HG03575 (cell line): ENCODE measurements around the gene OR5AN1.
A peak's percentile ranks its signal among the peaks of the same experiment; 100 is the strongest.
"Not testable (repeated sequence)": the region's sequence is repeated elsewhere in the genome, so short reads cannot be mapped to it uniquely, and the experiment has no call there.

Experiments used
- ATAC-seq: cut with Tn5 transposase; IDR thresholded peaks from one replicate; pipeline ENCODE4 v1.9.1; 2021; ENCODE audit not compliant: unreplicated experiment, insufficient number of reproducible peaks, low FRiP score; ENCODE audit errors: extremely low read depth

OR5AN1 gene

GRCh38 chr11:59358595-59358994, at the start of gene OR5AN1:
TSS of gene OR5AN1 (plus strand) at chr11:59358895. CDS start at chr11:59364459, 5,564 bp downstream.
- no peak for ATAC-seq

- ATAC-seq, result no peak
These were observed 23.7 kb upstream of the OR5AN1 start for GRCh38 chr11:59335001-59335400.

DNA sequence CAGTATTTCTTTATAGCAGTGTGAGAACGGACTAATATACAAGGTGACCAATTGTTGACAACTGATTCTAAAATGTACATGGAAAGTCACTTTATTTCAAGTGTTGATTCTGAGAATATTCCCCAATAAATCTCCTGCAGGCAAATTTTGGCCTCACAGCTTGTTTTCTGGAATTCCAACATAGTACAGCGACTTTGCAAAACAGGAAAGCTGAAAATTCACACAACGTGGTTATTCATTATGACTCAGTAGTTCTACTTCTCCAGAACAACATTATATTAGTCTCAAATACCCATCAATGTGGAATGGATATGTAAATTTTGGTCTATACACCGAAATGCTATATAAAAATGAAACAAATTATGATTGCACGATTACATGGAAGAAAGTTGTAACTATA, 22.5 kb upstream of the OR5AN1 start:
- no peak for ATAC-seq

DNA sequence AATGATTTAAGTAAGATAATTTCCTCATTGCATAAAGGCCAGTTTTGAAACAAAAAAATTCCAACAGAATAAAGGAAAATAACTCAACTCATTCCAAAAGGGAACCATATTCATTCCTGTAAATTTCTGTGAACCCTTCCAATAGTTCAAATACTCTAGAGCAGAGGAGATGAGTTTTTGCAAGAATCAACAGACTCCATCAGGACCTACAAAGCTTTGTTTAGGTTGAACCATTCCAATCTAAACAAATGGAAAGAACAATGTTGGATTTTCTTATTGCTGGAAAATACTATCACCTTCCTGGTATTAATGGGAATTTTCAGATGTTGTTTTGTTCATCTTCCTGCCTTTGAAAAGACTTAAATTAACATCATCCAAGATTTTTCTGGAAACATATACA, 21.8 kb upstream of the OR5AN1 start:
- ATAC-seq, result no peak

DNA sequence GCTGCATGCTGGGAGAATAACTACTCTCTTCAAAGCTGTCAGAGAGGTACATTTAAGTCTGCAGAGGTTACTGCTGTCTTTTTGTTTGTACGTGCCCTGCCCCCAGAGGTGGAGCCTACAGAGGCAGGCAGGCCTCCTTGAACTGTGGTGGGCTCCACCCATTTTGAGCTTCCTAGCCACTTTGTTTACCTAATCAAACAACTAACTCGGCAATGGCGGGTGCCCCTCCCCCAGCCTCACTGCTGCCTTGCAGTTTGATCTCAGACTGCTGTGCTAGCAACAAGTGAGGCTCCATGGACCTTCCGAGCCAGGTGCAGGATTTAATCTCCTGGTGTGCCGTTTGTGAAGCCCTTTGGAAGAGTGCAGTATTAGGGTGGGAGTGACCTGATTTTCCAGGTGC, 9.0 kb upstream of the OR5AN1 start:
- ATAC-seq, result not testable (repeated sequence)

DNA sequence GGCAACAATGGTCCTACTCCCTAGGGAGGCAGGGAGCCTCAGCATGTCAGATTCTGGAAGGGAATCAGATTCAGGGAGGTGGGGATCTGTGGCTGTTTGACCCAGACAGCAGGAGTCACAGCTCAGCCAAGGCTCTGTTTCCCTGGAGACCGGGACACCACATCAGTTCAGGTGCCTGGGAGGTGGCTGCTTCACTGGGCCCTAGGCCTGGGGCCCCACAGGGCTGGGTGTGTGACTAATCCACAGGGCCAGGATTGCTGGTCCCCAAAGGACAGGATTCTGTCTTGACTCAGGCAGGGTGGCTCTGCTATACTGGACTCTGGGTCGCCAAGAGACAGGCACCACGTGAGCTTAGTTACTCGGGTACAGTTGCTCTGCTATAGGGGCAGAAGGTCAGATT, 3.5 kb upstream of the OR5AN1 start:
- no peak for ATAC-seq

DNA sequence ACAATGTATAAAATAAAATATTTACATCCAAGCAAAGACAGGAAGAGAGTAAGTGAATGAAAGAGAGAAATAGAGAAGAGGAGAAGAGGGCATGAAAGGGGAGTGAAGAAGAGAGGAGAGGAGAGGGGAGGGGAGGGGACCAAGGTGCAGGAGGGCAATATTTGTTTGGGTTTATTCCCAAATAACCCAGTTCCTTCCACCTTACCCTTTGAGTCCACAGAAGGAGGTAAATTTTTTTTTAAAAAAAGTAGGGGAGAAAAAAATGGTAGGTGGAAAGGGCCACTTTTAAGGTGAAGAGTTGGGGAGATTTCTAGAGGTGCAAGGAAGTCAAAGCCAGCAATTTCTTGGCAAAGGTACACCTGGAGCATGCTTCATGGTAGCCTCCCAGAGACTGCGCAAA, 2.1 kb upstream of the OR5AN1 start:
- ATAC-seq, result no peak

DNA sequence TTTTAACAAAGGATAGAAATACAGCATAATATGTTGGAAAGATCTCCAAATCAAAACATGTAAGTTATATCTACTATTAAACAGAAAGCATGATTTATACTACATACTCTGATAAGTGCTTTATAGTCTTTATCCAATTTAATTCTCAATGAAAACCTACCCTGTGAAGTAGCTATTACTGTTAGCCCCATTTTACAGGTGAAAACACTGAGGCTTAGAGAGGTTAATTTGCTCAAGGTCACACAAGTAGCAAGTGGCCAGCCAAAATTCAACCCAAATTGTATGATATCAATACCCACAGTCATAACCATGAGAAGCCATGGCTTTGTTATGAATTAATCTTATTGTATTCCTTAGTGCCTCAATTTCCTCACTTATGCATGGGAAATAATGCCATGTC, 675 bp upstream of the OR5AN1 start:
- ATAC-seq, result no peak

- no peak for ATAC-seq
These were observed 6.7 kb downstream of the OR5AN1 start for GRCh38 chr11:59365232-59366018.

GRCh38 chr11:59368238-59369022, 9.7 kb downstream of the OR5AN1 start:
- ATAC-seq, result no peak

- ATAC-seq, result not testable (repeated sequence)
These were observed 13.6 kb downstream of the OR5AN1 start for GRCh38 chr11:59372324-59372723.

DNA sequence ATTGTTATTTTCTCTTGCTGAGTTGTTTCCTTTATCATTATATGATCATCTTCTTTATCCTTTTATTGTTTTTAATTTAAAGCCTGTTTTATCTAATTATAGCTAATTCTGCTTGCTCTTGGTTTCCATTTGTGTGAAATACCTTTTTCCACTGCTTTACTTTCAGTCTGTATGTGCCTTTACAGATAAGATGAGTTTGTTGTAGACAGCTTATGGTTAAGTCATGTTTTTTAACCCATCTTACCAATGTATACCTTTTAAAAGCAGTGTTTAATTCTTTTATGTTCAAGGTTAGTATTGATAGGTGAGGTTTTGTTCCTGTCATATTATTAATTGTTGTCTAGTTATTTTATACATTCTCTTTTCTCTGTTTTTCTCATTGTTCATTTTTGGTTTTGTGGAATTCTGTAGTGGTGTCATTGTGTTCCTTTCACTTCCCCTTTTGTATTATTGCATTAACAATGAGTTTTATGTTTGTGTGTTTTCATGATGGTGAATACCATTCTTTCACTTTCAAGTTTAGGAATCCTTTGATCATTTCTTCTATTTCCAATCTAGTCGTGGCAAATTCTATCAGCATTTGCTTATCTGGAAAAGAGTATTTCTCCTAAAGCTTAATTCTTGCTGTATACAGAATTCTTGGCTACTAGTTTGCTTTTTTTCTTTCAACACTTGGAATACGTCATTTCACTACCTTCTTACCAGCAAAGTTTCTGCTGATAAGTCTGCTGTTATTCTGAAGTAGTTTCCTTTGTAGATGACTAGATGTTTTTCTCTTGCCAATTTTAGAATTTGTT, 21.8 kb downstream of the OR5AN1 start:
- peak; percentile 96 for ATAC-seq

DNA sequence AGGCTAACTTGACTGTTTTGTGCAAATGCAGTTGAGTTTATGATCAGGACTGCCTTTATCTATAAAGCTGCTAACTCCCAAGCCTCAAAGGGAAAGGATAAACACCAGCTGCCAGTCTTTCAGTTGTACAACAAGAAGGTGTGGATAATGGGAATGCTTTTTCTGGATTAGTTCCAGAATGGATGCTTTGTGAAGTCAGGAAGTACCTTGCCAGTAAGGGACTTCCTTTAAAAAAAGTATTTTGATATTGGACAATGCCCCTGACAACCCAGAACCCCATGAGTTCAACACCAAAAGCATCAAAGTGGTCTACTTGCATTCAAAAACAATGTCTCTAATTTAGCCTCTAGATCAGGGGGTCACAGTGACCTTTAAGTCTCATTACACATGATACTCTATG, 35.5 kb downstream of the OR5AN1 start:
- ATAC-seq, result no peak

GRCh38 chr11:59400461-59401261, 42.0 kb downstream of the OR5AN1 start:
- ATAC-seq, result no peak

DNA sequence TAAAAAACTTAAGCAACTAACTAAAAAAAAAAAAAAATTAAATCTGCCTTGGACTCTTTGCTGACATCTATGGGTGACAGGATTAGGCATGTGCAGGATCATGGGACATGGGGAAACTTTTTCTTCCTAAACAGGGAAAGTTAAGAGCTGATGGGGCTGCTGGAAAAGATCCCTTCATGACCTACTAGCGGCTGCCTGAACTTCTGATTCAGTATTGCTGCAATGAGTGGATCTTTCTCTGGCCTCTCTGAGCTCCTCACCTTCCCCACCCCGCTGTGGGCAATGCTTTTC, 42.5 kb downstream of the OR5AN1 start:
- ATAC-seq, result no peak

- no peak for ATAC-seq
These were observed 44.9 kb downstream of the OR5AN1 start for GRCh38 chr11:59403546-59403945.

DNA sequence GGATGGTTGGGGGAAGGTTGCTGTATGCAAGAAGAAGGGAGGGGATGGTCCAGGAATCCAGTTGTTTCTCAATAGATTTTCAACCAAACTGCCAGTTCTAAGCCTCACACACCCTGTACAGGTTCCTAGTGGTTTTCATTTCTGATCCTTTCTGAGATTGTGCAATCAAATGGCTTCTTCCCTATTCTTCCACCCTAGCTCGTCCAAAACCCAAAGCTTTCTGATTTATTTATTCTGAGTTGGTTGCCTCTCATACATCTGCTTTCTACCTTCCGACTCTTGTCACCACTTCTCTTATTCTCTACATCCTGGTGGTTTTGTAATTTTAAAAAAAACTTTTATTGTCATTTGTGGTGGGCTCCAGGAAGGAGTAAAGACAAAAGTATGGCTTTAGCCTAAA, 55.0 kb downstream of the OR5AN1 start:
- ATAC-seq, result no peak

DNA sequence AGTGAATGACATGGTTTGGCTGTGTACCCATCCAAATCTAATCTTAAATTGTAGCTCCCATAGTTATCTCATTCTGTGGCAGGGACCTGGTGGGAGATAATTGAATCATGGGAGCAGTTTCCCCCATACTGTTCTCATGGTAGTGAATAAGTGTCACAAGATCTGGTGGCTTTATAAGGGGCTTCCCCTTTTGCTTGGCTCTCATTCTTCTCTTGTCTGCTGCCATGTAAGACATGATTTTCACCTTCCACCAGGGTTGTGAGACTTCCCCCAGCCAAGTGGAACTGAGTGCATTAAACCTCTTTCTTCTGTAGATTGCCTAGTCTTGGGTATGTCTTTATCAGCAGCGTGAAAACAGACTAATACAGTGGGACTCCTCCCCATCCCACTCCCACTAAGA, 56.4 kb downstream of the OR5AN1 start:
- ATAC-seq, result no peak

GRCh38 chr11:59416613-59417012, 57.9 kb downstream of the OR5AN1 start:
- no peak for ATAC-seq
